ENCODE measurements around the gene PRKCE. TPM values are rescaled to one million over a fixed set of nuclear protein-coding genes. Genes with fewer than 3 reads are reported as not detected.

The PRKCE gene
- total and polyA plus RNA-seq, 2 experiments from 2014 or later, result 0.94 to 1.2 TPM

- no peak for TF ChIP-seq ZNF331 (CRISPR knock-in tag; IDR thresholded peaks at IDR 0.05; ENCODE audit: low read depth)
- TF ChIP-seq EZH2phosphoT487 (IDR thresholded peaks at IDR 0.05; ENCODE audit: unreplicated experiment), result no peak
- TF ChIP-seq, protein P1, sequence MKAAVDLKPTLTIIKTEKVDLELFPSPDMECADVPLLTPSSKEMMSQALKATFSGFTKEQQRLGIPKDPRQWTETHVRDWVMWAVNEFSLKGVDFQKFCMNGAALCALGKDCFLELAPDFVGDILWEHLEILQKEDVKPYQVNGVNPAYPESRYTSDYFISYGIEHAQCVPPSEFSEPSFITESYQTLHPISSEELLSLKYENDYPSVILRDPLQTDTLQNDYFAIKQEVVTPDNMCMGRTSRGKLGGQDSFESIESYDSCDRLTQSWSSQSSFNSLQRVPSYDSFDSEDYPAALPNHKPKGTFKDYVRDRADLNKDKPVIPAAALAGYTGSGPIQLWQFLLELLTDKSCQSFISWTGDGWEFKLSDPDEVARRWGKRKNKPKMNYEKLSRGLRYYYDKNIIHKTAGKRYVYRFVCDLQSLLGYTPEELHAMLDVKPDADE (IDR thresholded peaks at IDR 0.05), result no peak
- no peak for TF ChIP-seq ZNF114 (CRISPR knock-in tag; IDR thresholded peaks at IDR 0.05)
- no peak for TF ChIP-seq EZH2 (IDR thresholded peaks at IDR 0.05; ENCODE audit: low read depth, unreplicated experiment)
- no peak for TF ChIP-seq JUNB (IDR thresholded peaks at IDR 0.05; ENCODE audit: unreplicated experiment)
- TF ChIP-seq NANOG (IDR thresholded peaks at IDR 0.05; ENCODE audit: borderline replicate concordance), result no peak
- no peak for TF ChIP-seq STAT1 (IDR thresholded peaks at IDR 0.05; ENCODE audit: unreplicated experiment)
- TF ChIP-seq, protein P2, sequence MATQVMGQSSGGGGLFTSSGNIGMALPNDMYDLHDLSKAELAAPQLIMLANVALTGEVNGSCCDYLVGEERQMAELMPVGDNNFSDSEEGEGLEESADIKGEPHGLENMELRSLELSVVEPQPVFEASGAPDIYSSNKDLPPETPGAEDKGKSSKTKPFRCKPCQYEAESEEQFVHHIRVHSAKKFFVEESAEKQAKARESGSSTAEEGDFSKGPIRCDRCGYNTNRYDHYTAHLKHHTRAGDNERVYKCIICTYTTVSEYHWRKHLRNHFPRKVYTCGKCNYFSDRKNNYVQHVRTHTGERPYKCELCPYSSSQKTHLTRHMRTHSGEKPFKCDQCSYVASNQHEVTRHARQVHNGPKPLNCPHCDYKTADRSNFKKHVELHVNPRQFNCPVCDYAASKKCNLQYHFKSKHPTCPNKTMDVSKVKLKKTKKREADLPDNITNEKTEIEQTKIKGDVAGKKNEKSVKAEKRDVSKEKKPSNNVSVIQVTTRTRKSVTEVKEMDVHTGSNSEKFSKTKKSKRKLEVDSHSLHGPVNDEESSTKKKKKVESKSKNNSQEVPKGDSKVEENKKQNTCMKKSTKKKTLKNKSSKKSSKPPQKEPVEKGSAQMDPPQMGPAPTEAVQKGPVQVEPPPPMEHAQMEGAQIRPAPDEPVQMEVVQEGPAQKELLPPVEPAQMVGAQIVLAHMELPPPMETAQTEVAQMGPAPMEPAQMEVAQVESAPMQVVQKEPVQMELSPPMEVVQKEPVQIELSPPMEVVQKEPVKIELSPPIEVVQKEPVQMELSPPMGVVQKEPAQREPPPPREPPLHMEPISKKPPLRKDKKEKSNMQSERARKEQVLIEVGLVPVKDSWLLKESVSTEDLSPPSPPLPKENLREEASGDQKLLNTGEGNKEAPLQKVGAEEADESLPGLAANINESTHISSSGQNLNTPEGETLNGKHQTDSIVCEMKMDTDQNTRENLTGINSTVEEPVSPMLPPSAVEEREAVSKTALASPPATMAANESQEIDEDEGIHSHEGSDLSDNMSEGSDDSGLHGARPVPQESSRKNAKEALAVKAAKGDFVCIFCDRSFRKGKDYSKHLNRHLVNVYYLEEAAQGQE (IDR thresholded peaks at IDR 0.05; ENCODE audit: unreplicated experiment), result no peak
- no peak for TF ChIP-seq CREB1 (CRISPR knock-in tag; IDR thresholded peaks at IDR 0.05; ENCODE audit: low read depth)
- TF ChIP-seq CTCF (conservative IDR thresholded peaks at IDR 0.05; ENCODE audit: low read depth in 2 of 2), result no peak
These were observed 194.1 kb downstream of the PRKCE start (continued) for GRCh38 chr2:45845566-45845965.

DNA sequence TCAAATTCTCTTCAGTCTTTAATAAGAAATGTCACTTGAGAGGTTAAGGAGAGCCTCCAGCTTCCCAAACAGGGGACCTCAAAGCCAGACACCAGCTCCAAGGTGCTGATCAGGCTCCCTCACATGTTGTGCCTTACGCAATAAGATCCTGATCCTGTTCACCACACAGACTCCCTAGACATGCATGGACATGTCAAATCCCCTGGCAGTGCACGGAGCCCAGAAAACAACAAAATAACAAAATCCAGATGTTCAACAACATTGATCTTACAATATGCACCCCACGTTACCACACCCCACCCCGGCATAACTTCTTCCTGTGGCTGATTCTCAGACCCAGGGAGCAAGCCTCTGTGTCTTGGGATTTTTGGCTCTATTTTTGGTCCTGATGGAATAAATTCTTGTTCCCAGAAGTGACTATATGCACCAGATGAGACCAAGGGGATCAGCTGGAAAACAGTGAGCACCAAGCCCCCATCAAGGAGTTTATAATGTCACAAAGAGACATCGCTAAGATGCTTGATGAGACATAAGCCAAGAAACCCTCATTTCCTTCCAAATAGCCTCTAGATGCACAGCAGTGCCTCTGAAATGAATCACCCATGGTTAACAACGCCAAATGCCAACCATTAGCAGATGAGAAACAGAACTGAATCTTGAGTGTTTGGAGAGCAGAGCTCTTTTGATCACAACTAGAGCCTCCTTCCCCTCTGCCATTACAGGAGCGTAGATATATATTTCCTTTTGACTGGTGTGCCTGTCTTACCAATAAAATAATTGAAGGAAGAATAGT lies 198.2 kb downstream of the PRKCE start:
- ATAC-seq (no peak), DNase-seq (ENCODE audit: low spot score) (no peak)
- Histone ChIP-seq H3K79me2 (replicated peaks; ENCODE audit: insufficient read depth) (no peaks in the 10 kb centered on the region), H3K4me2 (no peak overlapping the region), H3K27me3 (ENCODE audit: insufficient read depth) (no peaks in the 10 kb centered on the region), H3K27ac (ENCODE audit: low read depth) (no peak overlapping the region), H3K4me1 (ENCODE audit: insufficient read depth) (no peaks in the 10 kb centered on the region), H3K36me3 (ENCODE audit: insufficient read depth) (no peaks in the 10 kb centered on the region), H2AFZ (no peak overlapping the region), H3K4me3 (no peak overlapping the region), H3F3A (replicated peaks; ENCODE audit: low read depth) (no peaks in the 10 kb centered on the region), H4K20me1 (replicated peaks; ENCODE audit: insufficient read depth) (no peaks in the 10 kb centered on the region), H3K9me2 (ENCODE audit: insufficient read depth) (0 out of 2 replicates have a peak, but pooled peaks cover 5% of the 10 kb centered on the region)
- Mint-ChIP-seq H3K4me3 (no peak overlapping the region), H3K36me3 (ENCODE audit: low read depth) (no peaks in the 10 kb centered on the region), H3K4me1 (peaks cover 8% of the 10 kb centered on the region; the same call in 2 of the 3 replicates), H3K27ac (no peak overlapping the region), H3K9me3 (no peaks in the 10 kb centered on the region), H3K27me3 (ENCODE audit: insufficient read depth, low read depth, poor library complexity) (peaks cover 8% of the 10 kb centered on the region)
- TF ChIP-seq STAT1 (IDR thresholded peaks at IDR 0.05; ENCODE audit: unreplicated experiment) (no peak), ZNF114 (CRISPR knock-in tag; IDR thresholded peaks at IDR 0.05) (no peak), POLR2AphosphoS5 (IDR thresholded peaks at IDR 0.05; ENCODE audit: low read depth) (no peak), NANOG (IDR thresholded peaks at IDR 0.05; ENCODE audit: borderline replicate concordance) (no peak), CTCF (conservative IDR thresholded peaks at IDR 0.05; ENCODE audit: low read depth in 2 of 2) (no peak), ZNF331 (CRISPR knock-in tag; IDR thresholded peaks at IDR 0.05; ENCODE audit: low read depth) (no peak), EZH2 (IDR thresholded peaks at IDR 0.05; ENCODE audit: low read depth, unreplicated experiment) (no peak)
- TF ChIP-seq, protein P2 (IDR thresholded peaks at IDR 0.05; ENCODE audit: unreplicated experiment), result no peak
